ENCODE measurements around the gene PGLYRP4.

- TF ChIP-seq, protein P1, sequence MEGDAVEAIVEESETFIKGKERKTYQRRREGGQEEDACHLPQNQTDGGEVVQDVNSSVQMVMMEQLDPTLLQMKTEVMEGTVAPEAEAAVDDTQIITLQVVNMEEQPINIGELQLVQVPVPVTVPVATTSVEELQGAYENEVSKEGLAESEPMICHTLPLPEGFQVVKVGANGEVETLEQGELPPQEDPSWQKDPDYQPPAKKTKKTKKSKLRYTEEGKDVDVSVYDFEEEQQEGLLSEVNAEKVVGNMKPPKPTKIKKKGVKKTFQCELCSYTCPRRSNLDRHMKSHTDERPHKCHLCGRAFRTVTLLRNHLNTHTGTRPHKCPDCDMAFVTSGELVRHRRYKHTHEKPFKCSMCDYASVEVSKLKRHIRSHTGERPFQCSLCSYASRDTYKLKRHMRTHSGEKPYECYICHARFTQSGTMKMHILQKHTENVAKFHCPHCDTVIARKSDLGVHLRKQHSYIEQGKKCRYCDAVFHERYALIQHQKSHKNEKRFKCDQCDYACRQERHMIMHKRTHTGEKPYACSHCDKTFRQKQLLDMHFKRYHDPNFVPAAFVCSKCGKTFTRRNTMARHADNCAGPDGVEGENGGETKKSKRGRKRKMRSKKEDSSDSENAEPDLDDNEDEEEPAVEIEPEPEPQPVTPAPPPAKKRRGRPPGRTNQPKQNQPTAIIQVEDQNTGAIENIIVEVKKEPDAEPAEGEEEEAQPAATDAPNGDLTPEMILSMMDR (conservative IDR thresholded peaks at IDR 0.05; ENCODE audit: low read depth, low read length) = no peak
- TF ChIP-seq POLR2A (IDR thresholded peaks at IDR 0.05; ENCODE audit: low read depth, low read length) (no peak), MAZ (IDR thresholded peaks at IDR 0.05; ENCODE audit: borderline replicate concordance, low read depth, low read length) (no peak), CEBPB (IDR thresholded peaks at IDR 0.05; ENCODE audit: low read depth, low read length) (no peak), RAD21 (IDR thresholded peaks at IDR 0.05; ENCODE audit: low read length) (no peak), RFX5 (IDR thresholded peaks at IDR 0.05; ENCODE audit: low read depth, low read length) (no peak), MAFK (IDR thresholded peaks at IDR 0.05; ENCODE audit: low read depth, low read length) (no peak), RCOR1 (IDR thresholded peaks at IDR 0.05; ENCODE audit: insufficient replicate concordance, low read length) (no peak), SMC3 (IDR thresholded peaks at IDR 0.05; ENCODE audit: low read depth, low read length) (no peak), BHLHE40 (IDR thresholded peaks at IDR 0.05; ENCODE audit: low read depth, low read length) (no peak), MXI1 (IDR thresholded peaks at IDR 0.05; ENCODE audit: borderline replicate concordance, low read depth, low read length) (no peak)
- TF ChIP-seq, protein P2, sequence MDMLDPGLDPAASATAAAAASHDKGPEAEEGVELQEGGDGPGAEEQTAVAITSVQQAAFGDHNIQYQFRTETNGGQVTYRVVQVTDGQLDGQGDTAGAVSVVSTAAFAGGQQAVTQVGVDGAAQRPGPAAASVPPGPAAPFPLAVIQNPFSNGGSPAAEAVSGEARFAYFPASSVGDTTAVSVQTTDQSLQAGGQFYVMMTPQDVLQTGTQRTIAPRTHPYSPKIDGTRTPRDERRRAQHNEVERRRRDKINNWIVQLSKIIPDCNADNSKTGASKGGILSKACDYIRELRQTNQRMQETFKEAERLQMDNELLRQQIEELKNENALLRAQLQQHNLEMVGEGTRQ (IDR thresholded peaks at IDR 0.05; ENCODE audit: low read depth, low read length) = no peak
- TF ChIP-seq, protein P3, sequence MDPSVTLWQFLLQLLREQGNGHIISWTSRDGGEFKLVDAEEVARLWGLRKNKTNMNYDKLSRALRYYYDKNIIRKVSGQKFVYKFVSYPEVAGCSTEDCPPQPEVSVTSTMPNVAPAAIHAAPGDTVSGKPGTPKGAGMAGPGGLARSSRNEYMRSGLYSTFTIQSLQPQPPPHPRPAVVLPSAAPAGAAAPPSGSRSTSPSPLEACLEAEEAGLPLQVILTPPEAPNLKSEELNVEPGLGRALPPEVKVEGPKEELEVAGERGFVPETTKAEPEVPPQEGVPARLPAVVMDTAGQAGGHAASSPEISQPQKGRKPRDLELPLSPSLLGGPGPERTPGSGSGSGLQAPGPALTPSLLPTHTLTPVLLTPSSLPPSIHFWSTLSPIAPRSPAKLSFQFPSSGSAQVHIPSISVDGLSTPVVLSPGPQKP (IDR thresholded peaks at IDR 0.05; ENCODE audit: borderline replicate concordance, low read depth, low read length) = no peak
These were observed 30.9 kb upstream of the PGLYRP4 start for GRCh38 chr1:153379591-153379990.
